Stromal cell of bone marrow (primary cell): ENCODE results near the gene TTC27.
"Not testable (repeated sequence)": the region's sequence is repeated elsewhere in the genome, so short reads cannot be mapped to it uniquely, and the experiment has no call there.

ENCODE experiments used
- DNase-seq: peaks from one replicate; pipeline ENCODE4 v3.0.0-alpha.2; 2012; ENCODE audit warnings: low read depth

The TTC27 gene

DNA sequence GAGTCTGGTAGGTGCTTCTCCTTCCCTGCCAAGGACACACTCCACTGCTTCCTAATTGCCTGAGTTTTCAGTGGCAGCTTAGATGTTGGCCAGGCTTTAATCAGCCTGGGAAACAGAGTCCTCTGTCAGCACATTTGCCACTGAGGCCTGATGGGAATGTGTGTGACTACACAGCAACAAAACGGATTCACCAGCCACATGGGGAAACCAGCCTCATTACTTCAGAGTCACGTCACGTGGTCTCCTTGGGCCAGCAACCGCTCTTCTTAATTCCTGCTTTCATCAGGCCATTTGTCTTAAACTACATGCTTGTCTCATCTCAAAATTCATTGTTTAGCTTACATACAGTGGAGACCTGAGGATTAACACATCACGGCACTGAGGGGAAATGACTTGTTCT, 225.0 kb downstream of the TTC27 start:
- no peak for DNase-seq

- DNase-seq: no peak
Measured at GRCh38 chr2:32856891-32857290, 229.0 kb downstream of the TTC27 start.

- DNase-seq: no peak
Measured at GRCh38 chr2:32858713-32859112, 230.9 kb downstream of the TTC27 start.

- no peak for DNase-seq
Measured at GRCh38 chr2:32860385-32860784, 232.5 kb downstream of the TTC27 start.

GRCh38 chr2:32862269-32863055, 234.6 kb downstream of the TTC27 start:
- DNase-seq: no peak

DNA sequence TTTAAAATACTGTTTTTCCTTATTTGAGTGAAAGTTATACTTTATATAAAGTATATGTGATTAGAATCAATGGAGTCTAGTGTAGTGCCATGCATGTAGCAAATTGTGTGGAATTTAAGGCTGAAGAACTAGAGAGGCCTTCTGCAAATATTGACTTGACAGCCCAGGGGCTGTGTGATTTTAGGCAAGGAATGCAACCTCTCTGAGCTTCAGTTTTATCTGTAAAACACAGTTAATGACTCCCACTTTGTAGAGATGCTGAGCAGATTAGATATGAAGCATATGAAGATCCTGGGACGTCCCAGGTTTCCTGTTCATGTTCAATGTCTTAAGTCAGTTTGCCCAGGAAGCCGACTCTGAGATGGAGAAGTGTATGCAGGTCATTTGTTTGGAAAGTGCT, 235.5 kb downstream of the TTC27 start:
- no peak for DNase-seq

DNA sequence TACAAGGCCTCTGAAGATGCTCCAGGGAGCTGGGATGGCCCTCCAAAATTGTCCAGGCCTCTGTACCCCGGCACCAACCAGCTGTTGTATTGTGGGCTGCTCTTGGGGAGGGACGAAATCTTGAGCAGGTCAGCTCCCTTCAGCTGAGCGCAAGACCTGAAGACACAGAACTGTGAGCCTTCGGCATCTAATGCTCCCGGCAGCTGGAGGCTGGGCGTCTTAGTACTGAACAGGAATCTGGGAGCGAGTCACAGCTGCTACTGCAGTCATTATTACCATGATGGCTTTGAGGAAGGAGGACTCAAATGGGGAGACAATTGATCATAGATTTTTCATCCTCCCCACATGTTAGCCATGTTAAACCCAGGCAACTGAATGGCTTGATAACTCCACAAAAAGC, 236.0 kb downstream of the TTC27 start:
- no peak for DNase-seq

DNA sequence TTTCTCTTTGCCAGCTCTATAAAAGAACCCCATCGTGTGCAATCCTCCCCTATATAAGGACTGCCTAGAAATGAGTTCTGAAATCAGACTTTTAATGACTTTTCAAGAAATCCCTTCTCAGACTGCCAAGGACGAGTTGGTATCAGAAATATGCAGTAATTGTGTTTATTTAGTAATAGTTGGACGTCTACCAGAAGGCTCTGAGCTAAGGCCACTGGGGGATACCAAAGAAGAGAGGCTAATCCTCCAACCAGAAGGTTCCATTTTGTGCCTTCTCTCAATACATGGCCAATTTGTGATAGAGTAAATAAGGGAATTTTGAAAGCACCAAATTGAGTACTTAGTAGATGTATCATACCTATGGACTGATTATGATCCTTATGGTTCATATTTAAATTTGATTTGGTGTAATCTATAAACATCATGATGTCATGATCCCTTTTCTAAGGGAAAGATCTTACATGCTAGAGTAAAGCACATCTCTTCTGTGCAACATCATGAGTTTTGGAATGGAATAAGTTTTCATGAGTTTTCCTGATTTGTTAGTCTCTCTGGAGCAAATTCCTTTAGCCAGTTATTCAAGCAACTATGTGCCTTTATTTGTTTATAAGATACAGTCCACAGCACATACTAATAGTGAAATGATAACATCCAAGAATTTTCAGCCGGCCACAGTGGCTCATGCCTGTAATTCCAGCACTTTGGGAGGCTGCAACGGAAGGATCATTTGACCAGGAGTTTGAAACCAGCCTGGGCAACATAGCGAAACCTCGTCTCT, 236.7 kb downstream of the TTC27 start:
- DNase-seq: peak; percentile 59

- peak; percentile 85 for DNase-seq
Measured at GRCh38 chr2:32865399-32866068, 237.7 kb downstream of the TTC27 start.

DNA sequence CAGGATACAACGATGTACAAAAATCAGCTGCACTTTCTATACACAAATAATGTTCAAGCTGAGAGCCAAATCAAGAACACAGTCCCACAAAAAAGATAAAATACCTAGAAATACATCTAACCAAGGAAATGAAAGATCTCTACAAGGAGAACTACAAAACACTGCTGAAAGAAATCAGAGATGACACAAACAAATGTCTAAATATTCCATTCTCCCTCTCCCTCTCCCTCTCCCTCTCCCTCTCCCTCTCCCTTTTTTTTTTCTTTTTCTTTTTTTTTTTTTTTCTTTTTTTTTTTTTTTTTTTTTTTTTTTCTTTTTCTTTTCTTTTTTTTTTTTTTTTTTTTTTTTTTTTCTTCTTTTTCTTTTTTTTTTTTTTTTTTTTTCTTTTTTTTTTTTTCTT, 238.6 kb downstream of the TTC27 start:
- DNase-seq: not testable (repeated sequence)
